GM23248 (cell line): ENCODE data around the gene TPRA1.

ENCODE experiments used
- EZH2 ChIP-seq: fragments of 200-600 bp; sonication (generic); IDR thresholded peaks from 2 replicates; pipeline ENCODE4 v1.6.1; 2018; ENCODE audit warnings: antibody characterized with exemption, mild to moderate bottlenecking; ENCODE audit not compliant: insufficient read depth, poor library complexity, severe bottlenecking
- EZH2phosphoT487 ChIP-seq: fragments of 200-600 bp; sonication (generic); IDR thresholded peaks from 2 replicates; pipeline ENCODE4 v1.6.1; 2018; ENCODE audit warnings: antibody characterized with exemption, moderate library complexity, mild to moderate bottlenecking, low read depth; ENCODE audit not compliant: insufficient read depth

DNA sequence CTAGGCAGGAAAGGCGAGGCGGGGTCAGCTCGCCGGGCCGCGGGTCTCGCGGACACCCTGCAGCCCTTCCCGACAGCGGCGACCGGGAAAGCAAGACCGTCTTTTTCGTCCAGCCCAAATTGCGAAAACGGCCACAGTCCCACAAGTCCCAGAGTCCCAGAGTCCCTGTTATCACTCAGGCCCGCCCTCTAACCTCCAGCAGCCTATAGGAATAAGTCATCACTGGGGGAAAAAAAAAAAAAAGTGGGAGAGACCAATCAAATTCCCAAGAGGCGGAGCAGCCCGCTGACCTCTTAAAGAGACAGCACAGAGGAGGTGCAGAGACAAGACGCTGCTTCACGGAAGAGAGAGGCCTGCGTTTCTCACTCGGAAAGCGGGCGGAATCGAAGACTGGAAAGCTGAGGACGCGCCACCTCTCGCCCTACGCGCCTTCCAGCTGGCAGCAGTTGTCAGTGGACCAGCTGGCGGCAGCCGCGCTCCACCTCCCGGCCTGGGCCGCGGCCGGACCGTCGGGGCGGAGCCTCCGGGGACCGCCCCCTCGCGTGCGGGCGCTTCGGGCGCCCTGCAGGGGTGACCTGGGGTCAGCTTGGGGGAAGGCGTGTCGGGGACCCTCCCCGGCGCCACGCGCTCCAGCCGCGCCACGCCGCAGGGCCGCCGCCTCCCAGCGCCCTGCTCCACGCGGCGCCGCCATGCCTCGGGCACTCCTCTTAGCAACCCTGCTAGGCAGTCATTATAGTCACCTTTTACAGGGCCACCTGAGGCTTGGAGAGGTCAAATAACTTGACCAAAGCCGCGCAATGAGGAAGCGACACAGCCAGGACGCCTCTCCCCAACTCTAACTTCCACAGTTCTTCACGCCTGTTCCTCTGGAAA lies at the start of gene TPRA1:
- TF ChIP-seq EZH2 (no peak), EZH2phosphoT487 (no peak)
